Calu3 (cell line): ENCODE measurements around the gene TUBB1. TPM values are rescaled to one million over a fixed set of nuclear protein-coding genes. Genes with fewer than 3 reads are reported as not detected.

Experiments used
- BruUV-seq: library from RNA; stranded (reverse); fragments of 400-500 nt; replicated peaks from 2 replicates; lab custom pipeline; 2021; lab: Mats Ljungman, UMichigan
- CTCF ChIA-PET: fragments of 300-600 bp; sonication (Branson Sonifier 250); formaldehyde crosslinking; loops from one replicate; lab custom pipeline; 2022; ENCODE audit warnings: antibody characterized with exemption; lab: Charles Lee
- DNase-seq: peaks from one replicate; pipeline ENCODE4 v3.0.0; 2022
- H3K27ac Mint-ChIP-seq: one replicate; pipeline ENCODE4 v1.8.0; 2022; ENCODE audit warnings: mixed read lengths; ENCODE audit not compliant: unreplicated experiment
- H3K27me3 Mint-ChIP-seq: one replicate; pipeline ENCODE4 v1.8.0; 2022; ENCODE audit warnings: mixed read lengths; ENCODE audit not compliant: unreplicated experiment
- H3K36me3 Mint-ChIP-seq: one replicate; pipeline ENCODE4 v1.8.0; 2022; ENCODE audit warnings: mild to moderate bottlenecking, moderate library complexity, mixed read lengths; ENCODE audit not compliant: insufficient read depth, unreplicated experiment
- H3K4me1 Mint-ChIP-seq: one replicate; pipeline ENCODE4 v1.8.0; 2022; ENCODE audit warnings: mild to moderate bottlenecking, low read depth, mixed read lengths; ENCODE audit not compliant: unreplicated experiment
- H3K4me3 Mint-ChIP-seq: one replicate; pipeline ENCODE4 v1.8.0; 2022; ENCODE audit warnings: mild to moderate bottlenecking, low read depth, moderate library complexity, mixed read lengths; ENCODE audit not compliant: unreplicated experiment
- H3K9me3 Mint-ChIP-seq: one replicate; pipeline ENCODE4 v1.8.0; 2022; ENCODE audit warnings: low read depth, mixed read lengths; ENCODE audit not compliant: unreplicated experiment
- intact Hi-C: fragments of 100-400 bp; cut with micrococcal nuclease; formaldehyde crosslinking; loops from one replicate; pipeline ENCODE4 v1.10.0; 2022; ENCODE audit not compliant: unreplicated experiment
- total RNA-seq: library from RNA; stranded (reverse); gene quantifications from 2 replicates; pipeline ENCODE4 v1.2.3, GENCODE V29; 2022
- TF ChIP-seq, protein P1 (sequence below): fragments of 200-600 bp; IDR thresholded peaks from one replicate; pipeline ENCODE4 v1.8.0; 2022; ENCODE audit warnings: antibody characterized with exemption; ENCODE audit not compliant: unreplicated experiment

Gene TUBB1
- total RNA-seq, 1 experiment from 2014 or later, result not detected

DNA sequence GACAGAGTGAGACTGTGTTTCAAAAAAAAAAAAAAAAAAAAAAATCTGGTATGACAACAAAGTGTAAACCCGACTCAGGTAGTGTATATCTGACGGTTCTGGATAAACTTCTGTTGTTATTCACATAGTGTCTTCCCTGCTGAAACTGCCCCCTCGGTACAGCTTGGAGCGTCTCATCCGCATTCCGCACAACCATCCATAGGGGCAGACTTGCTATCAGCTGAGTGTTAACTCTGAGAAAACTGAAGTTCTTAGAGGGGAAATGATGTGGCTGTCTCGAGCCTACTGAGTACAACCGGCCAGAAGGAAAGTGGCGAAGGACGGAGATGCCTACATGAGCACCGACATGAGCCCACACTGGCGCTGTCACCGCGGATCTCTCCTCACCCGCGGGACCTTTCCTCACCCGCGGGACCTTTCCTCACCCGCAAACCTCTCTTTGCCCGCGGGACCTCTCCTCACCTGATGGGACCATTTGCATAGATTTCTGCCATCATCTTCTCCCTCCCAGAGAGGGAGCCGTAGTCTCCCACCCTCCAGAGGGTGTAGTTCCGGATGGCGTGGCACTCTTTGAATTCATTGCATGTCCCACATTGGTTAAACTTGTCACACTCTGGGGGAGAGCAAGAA is 22.0 kb upstream of the TUBB1 start:
- TF ChIP-seq, protein P1, sequence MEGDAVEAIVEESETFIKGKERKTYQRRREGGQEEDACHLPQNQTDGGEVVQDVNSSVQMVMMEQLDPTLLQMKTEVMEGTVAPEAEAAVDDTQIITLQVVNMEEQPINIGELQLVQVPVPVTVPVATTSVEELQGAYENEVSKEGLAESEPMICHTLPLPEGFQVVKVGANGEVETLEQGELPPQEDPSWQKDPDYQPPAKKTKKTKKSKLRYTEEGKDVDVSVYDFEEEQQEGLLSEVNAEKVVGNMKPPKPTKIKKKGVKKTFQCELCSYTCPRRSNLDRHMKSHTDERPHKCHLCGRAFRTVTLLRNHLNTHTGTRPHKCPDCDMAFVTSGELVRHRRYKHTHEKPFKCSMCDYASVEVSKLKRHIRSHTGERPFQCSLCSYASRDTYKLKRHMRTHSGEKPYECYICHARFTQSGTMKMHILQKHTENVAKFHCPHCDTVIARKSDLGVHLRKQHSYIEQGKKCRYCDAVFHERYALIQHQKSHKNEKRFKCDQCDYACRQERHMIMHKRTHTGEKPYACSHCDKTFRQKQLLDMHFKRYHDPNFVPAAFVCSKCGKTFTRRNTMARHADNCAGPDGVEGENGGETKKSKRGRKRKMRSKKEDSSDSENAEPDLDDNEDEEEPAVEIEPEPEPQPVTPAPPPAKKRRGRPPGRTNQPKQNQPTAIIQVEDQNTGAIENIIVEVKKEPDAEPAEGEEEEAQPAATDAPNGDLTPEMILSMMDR, result no peak
- H3K27me3 Mint-ChIP-seq, result no peaks in the 10 kb centered on the region
- no TSS peak for BruUV-seq
- peaks cover 17% of the 10 kb centered on the region for H3K4me1 Mint-ChIP-seq
- no peak overlapping the region for H3K4me3 Mint-ChIP-seq
- no peak for DNase-seq
- intact Hi-C loops, result no loop called here
- CTCF ChIA-PET, result interaction anchor here (0.7 kb wide), 2 partner anchors 12 to 31 kb away, joined by 5 to 7 read pairs; no protein-coding TSS in a partner anchor
- H3K36me3 Mint-ChIP-seq, result peaks cover 77% of the 10 kb centered on the region
- H3K9me3 Mint-ChIP-seq, result no peaks in the 10 kb centered on the region
- H3K27ac Mint-ChIP-seq, result no peak overlapping the region

DNA sequence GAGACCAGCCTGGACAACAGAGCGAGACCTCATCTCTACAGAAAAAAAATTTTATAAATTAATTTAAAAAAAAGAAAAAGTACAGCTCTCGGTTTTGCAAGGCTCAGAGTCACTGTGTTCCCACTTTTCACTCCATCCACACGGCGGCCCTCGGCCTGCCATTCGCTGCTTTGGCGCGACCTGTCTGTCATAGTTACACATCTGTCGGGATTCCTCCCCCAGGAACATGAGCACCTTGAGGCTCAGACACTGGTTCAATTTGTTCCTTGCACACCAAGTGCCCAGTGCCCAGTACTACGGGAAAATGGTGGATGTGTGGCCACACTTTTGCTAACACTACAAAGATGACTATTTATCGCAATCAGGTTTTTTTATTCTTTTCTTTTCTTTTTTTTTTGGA is 20.6 kb upstream of the TUBB1 start:
- H3K4me3 Mint-ChIP-seq, result no peak overlapping the region
- intact Hi-C loops, result no loop called here
- CTCF ChIA-PET, result interaction anchor here (0.6 kb wide), 1 partner anchor 216 kb away, joined by 3 read pairs; no protein-coding TSS in a partner anchor
- H3K27me3 Mint-ChIP-seq, result no peaks in the 10 kb centered on the region
- peaks cover 77% of the 10 kb centered on the region for H3K36me3 Mint-ChIP-seq
- no peak overlapping the region for H3K27ac Mint-ChIP-seq
- peaks cover 17% of the 10 kb centered on the region for H3K4me1 Mint-ChIP-seq
- TF ChIP-seq, protein P1, result no peak
- no peak for DNase-seq
- no TSS peak for BruUV-seq
- H3K9me3 Mint-ChIP-seq, result no peaks in the 10 kb centered on the region

DNA sequence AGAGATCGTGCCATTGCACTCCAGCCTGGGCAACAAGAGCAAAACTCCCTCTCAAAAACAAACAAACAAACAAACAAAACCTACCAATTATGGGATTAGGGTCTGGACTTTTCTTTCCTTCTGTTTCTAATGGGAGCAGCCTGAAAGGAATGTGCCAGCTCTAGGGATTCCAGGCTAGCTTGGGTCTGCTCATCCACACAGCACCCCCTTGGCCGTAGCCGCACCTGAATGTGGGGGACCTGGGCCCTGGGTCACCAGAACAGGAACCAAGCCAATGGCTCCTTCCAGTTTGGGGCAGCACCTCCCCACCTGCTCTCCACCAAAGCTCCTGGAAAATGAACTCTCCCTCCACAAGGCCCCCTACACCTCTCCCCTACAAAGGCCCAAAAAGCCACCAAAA is 18.9 kb upstream of the TUBB1 start:
- no peaks in the 10 kb centered on the region for H3K27me3 Mint-ChIP-seq

DNA sequence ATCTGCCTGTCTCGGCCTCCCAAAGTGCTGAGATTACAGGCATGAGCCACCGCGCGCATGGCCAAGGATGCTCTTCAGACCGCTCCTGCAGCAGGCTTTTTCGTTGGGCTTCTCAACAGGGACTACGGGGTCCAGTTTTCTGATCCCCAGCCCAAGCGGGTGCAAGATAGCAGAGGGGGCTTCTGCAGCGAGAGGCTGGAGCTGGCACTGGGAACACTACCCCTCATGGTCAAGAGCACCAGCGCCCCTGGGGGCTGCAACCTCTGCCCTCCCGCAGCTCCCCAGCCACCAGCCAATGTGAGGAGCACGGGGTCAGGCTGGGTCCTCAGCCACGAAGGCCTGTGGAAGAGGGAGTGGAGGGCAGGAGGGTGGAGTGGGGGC is 18.2 kb upstream of the TUBB1 start:
- DNase-seq, result no peak
- CTCF ChIA-PET, result no interaction called here
- H3K9me3 Mint-ChIP-seq, result no peaks in the 10 kb centered on the region
- no TSS peak for BruUV-seq
- H3K4me1 Mint-ChIP-seq, result peaks cover 30% of the 10 kb centered on the region
- no peak overlapping the region for H3K27ac Mint-ChIP-seq
- intact Hi-C loops, result no loop called here
- TF ChIP-seq, protein P1, result no peak
- H3K36me3 Mint-ChIP-seq, result peaks cover 66% of the 10 kb centered on the region
- no peak overlapping the region for H3K4me3 Mint-ChIP-seq
- H3K27me3 Mint-ChIP-seq, result no peaks in the 10 kb centered on the region

More for the DNA sequence above, 18.9 kb upstream of the TUBB1 start:
- BruUV-seq, result no TSS peak
- H3K4me3 Mint-ChIP-seq, result no peak overlapping the region
- TF ChIP-seq, protein P1, result no peak
- H3K36me3 Mint-ChIP-seq, result peaks cover 69% of the 10 kb centered on the region
- intact Hi-C loops, result no loop called here
- CTCF ChIA-PET, result no interaction called here
- no peak for DNase-seq
- peaks cover 30% of the 10 kb centered on the region for H3K4me1 Mint-ChIP-seq
- H3K9me3 Mint-ChIP-seq, result no peaks in the 10 kb centered on the region
- H3K27ac Mint-ChIP-seq, result no peak overlapping the region
